Naive thymus-derived CD8-positive, alpha-beta T cell (primary cell): Measurements from ENCODE around the gene KAT8. TPM values are rescaled to one million over a fixed set of nuclear protein-coding genes. Genes with fewer than 3 reads are reported as not detected.
"Not testable (repeated sequence)": the region's sequence is repeated elsewhere in the genome, so short reads cannot be mapped to it uniquely, and the experiment has no call there.

ENCODE experiments used
- ATAC-seq, 2 donors: fragments of 150-1000 bp; cut with Tn5 transposase in 1 of 2; sonication (Bioruptor Pico), chemical (Tn5 transposase) in 1 of 2; 1 replicate in 1 of 2; 2 replicates in 1 of 2; pipeline ENCODE4 v1.10.0; 2021; ENCODE audit warnings: mild to moderate bottlenecking in 2 of 2, moderate library complexity in 2 of 2
- POLR2A ChIA-PET: fragments of 350-600 bp; sonication (Branson Sonifier 250); formaldehyde crosslinking; loops from one replicate; lab custom pipeline; 2021; ENCODE audit warnings: antibody characterized with exemption; lab: Charles Lee
- DNase-seq, 10 donors: peaks; one replicate each; pipeline versions ENCODE4 v3.0.0 to v3.0.0-alpha.2; 2020 to 2022
- H3K27ac Mint-ChIP-seq, 10 donors: one replicate each; pipeline ENCODE4 v1.8.0; 2020 to 2022; ENCODE audit warnings: mild to moderate bottlenecking in 10 of 10, mixed read lengths in 10 of 10, moderate library complexity in 4 of 10, inconsistent platforms in 1 of 10
- H3K27me3 Mint-ChIP-seq, 5 donors: one replicate each; pipeline ENCODE4 v1.8.0; 2021 to 2022; ENCODE audit warnings: mixed read lengths in 5 of 5
- H3K36me3 Mint-ChIP-seq, 3 donors: one replicate each; pipeline ENCODE4 v1.8.0; 2020 to 2022; ENCODE audit warnings: mixed read lengths in 3 of 3, mild to moderate bottlenecking in 2 of 3, inconsistent platforms in 1 of 3
- H3K4me1 Mint-ChIP-seq, 4 donors: one replicate each; pipeline ENCODE4 v1.8.0; 2021 to 2022; ENCODE audit warnings: mixed read lengths in 4 of 4
- H3K4me3 Mint-ChIP-seq, 10 donors: one replicate each; pipeline ENCODE4 v1.8.0; 2020 to 2022; ENCODE audit warnings: mild to moderate bottlenecking in 10 of 10, mixed read lengths in 10 of 10, moderate library complexity in 6 of 10, inconsistent platforms in 1 of 10
- H3K9me3 Mint-ChIP-seq, 9 donors: one replicate each; pipeline ENCODE4 v1.8.0; 2020 to 2022; ENCODE audit warnings: mixed read lengths in 9 of 9, mild to moderate bottlenecking in 3 of 9, inconsistent platforms in 1 of 9, moderate library complexity in 1 of 9
- polyA plus RNA-seq, 3 donors: library from polyadenylated mRNA; unstranded; fragments of 300-500 nt; fragmentation: Illumina TruSeq; gene quantifications; one replicate each; pipeline ENCODE4 v1.2.3, GENCODE V29; 2021
- total RNA-seq, 8 experiments: library from RNA in 2 of 8; stranded (reverse) in 2 of 8; gene quantifications; one replicate each; pipeline ENCODE4 v1.2.3 and lab custom pipeline; 2021 to 2026

The KAT8 gene
- total and polyA plus RNA-seq, 5 experiments from 2014 or later: 58.0 to 123 (median 90.5) TPM

DNA sequence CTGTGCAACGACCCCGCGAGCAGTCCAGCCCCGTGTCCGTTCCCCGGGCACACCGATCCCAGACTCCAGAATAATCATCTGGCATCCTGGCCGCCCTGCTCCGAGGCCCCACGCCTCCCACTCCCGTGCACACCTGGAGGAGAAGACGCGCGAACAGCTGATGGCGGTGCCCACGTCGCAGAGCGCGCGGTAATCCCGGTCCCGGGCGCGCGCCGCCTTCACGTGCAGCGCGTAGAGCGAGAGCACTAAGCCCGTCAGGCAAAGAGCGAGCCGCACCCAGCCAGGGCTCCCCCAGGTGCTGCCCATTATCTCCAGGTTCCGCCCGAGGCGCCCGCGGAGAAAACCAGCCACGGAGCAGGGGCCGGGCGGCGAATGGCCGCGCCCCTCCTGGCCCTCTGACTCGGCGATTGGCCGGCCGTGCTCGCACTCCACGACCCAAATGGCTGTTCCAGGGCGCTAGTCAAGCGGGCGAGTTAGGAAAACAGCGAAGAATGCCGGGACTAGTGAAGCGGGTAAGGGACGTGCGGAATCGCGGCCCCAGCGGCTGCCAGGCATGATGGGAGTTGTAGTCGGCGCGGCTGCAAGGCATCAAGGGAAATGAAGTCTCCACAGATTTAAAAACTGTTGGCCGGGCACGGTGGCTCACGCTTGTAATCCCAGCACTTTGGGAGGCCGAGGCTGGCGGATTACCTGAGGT, 22.9 kb upstream of the KAT8 start, which contains the start of gene VKORC1:
VKORC1 (minus strand) TSS at position 374 of the 697 bp plus-strand sequence; CDS start at position 306, 68 bp downstream.
- peak within 1 kb of the TSS; percentile 89 to 98 (median 92) for H3K4me3 Mint-ChIP-seq
- peak; percentile 68 to 89 (median 82) for DNase-seq
- no peaks in the 10 kb centered on the region for H3K9me3 Mint-ChIP-seq
- H3K27ac Mint-ChIP-seq: peak within 1 kb of the TSS; percentile 63 to 96 (median 92)
- ATAC-seq: peak; percentile 91 to 95
- H3K27me3 Mint-ChIP-seq: no peaks in the 10 kb centered on the region
- peaks cover 0 to 13% (median 2%) of the 10 kb centered on the region in 3 donors for H3K36me3 Mint-ChIP-seq
- POLR2A ChIA-PET: interaction anchor here (0.6 to 4.8 kb wide), 8 partner anchors 21 to 237 kb away, joined by 3 to 26 read pairs (median 3); partner anchors contain the start of genes FUS, KAT8, ZNF646 and ZNF668
- H3K4me1 Mint-ChIP-seq: peaks cover 13 to 36% (median 32%) of the 10 kb centered on the region in 4 donors

DNA sequence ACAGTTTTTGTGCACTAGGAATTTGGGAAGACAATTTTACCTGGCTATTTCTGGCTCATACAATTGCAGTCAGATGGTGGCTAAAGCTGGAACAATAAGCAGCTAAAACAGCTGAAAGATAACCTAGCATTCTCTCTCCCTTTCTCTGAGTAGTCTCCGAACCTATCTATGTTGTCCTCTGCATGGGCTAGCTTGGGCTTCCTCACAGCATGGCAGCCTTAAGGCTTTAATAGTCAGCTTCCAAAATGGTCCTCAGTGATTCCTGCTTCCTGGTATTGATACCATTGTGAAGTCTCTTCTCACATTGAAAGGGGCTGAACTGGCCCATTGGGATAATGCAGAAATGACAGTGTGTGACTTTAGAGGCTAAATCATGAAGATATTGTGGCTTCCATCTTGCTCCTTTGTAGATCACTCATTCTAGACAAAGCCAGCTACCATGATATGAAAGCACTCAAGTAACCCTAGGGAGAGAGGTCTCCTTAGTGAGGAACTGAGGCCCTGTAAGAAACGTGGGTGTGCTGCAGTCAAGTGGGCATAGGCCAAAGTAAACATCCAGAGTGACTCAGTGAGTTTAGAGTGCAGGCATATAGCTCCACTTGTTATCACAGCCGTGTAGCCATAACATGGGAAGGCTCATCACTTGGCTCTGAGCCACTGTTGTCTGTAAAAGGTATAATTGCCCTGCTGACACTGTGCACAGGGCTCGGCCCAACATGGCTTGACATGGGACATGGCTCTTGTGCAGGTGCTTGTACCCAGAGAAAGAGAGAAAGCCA, 17.4 kb upstream of the KAT8 start:
- Mint-ChIP-seq H3K27me3 (no peaks in the 10 kb centered on the region), H3K4me1 (peaks cover 5 to 14% (median 10%) of the 10 kb centered on the region in 4 donors), H3K36me3 (no peaks in the 10 kb centered on the region), H3K9me3 (peaks cover 0 to 3% (median 0%) of the 10 kb centered on the region in 9 donors), H3K4me3 (no peak overlapping the region), H3K27ac (no peak overlapping the region)
- POLR2A ChIA-PET: interaction anchor here (1.2 to 1.3 kb wide), 2 partner anchors 80 to 115 kb away, joined by 4 to 5 read pairs; no protein-coding TSS in a partner anchor
- ATAC-seq: no peak
- DNase-seq: no peak

GRCh38 chr16:31100876-31101641, 16.4 kb upstream of the KAT8 start:
- not testable (repeated sequence) for ATAC-seq, H3K4me3 Mint-ChIP-seq, H3K9me3 Mint-ChIP-seq, H3K27me3 Mint-ChIP-seq, DNase-seq, H3K36me3 Mint-ChIP-seq
- POLR2A ChIA-PET: interaction anchor here (0.6 to 1.3 kb wide), 7 partner anchors 13 to 297 kb away, joined by 3 to 7 read pairs (median 3); partner anchors contain the start of genes KAT8, ZNF646 and ZNF668
- Mint-ChIP-seq H3K27ac (peak overlapping the region in 1 of 10 donors; percentile 63), H3K4me1 (peaks cover 2 to 11% (median 7%) of the 10 kb centered on the region in 4 donors)

DNA sequence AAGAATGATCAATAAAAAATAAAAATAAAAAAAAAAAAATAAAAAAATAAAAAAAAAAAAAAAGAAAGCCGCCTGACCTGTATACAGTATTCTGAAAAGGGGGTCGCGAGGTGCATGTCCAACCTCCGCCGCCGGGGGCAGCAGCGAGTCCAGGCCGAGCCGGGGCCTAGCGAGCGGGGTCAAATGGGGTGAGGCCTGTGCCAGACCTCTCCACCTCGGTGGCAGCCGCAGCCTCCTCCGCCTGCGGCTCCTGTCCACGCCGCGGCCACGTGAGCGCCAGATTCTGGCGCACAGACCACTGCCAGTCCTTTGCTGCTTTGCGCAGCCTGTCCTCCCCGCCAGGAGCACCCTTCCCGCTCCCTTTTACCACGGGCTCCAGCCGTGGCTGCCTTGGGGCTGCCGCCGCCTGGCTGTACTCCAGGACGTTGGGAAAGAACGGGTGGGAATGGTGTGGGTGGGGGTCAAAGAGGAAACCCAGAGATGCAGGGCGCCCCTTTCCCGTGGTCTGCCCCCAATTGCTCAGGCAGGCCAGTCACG, 11.7 kb upstream of the KAT8 start:
- Mint-ChIP-seq H3K9me3 (no peaks in the 10 kb centered on the region), H3K27ac (peak overlapping the region in 6 of 10 donors; percentile 43 to 72 (median 58))

GRCh38 chr16:31106509-31107464, 10.7 kb upstream of the KAT8 start:
- no peaks in the 10 kb centered on the region for H3K27me3 Mint-ChIP-seq
- peak overlapping the region in 2 of 10 donors; percentile 52 to 93 for H3K27ac Mint-ChIP-seq
- ATAC-seq: no peak
- H3K36me3 Mint-ChIP-seq: peaks cover 0 to 15% (median 2%) of the 10 kb centered on the region in 3 donors
- no peak for DNase-seq
- POLR2A ChIA-PET: interaction anchor here (0.6 to 6.0 kb wide), 2 partner anchors 38 to 73 kb away, joined by 3 to 28 read pairs; partner anchors contain the start of gene FUS
- H3K9me3 Mint-ChIP-seq: no peaks in the 10 kb centered on the region
- peak overlapping the region in 8 of 10 donors; percentile 82 to 89 (median 87) for H3K4me3 Mint-ChIP-seq
- H3K4me1 Mint-ChIP-seq: peaks cover 8 to 23% (median 20%) of the 10 kb centered on the region in 4 donors

More for the DNA sequence above, 11.7 kb upstream of the KAT8 start:
- Mint-ChIP-seq H3K36me3 (peaks cover 0 to 9% (median 2%) of the 10 kb centered on the region in 3 donors), H3K27me3 (no peaks in the 10 kb centered on the region), H3K4me1 (peaks cover 8 to 23% (median 20%) of the 10 kb centered on the region in 4 donors), H3K4me3 (peak overlapping the region in 8 of 10 donors; percentile 33 to 69 (median 50))
- ATAC-seq (peak; percentile 74 to 84), DNase-seq (peak; percentile 73 to 85 (median 80))
- POLR2A ChIA-PET: no interaction called here

DNA sequence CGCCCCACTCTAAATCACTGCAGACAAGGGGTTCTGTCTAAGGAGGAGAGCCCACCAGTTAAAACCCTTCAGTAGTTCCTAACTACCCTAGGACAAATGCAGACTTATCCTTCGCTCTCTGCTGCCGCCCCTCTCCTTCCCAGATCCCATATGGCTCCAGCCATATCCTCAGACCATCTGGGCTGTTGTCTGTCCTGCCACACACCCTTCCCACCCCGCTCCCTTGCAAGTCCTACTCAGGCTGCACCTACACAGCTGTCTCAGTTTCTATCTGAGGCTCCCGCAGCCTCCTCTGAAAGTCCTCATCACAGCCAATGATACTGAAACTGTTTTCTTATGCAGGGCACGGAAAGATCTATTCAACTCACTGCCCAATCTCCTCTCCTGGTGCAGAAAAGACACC, 10.0 kb upstream of the KAT8 start:
- Mint-ChIP-seq H3K4me3 (peak overlapping the region; percentile 77 to 89 (median 85)), H3K9me3 (no peaks in the 10 kb centered on the region), H3K4me1 (peaks cover 8 to 23% (median 20%) of the 10 kb centered on the region in 4 donors), H3K36me3 (peaks cover 0 to 20% (median 2%) of the 10 kb centered on the region in 3 donors), H3K27me3 (no peaks in the 10 kb centered on the region), H3K27ac (peak overlapping the region; percentile 55 to 93 (median 86))
- POLR2A ChIA-PET: interaction anchor here (0.6 to 6.0 kb wide), 3 partner anchors 10 to 113 kb away, joined by 4 to 28 read pairs (median 7); partner anchors contain the start of genes FUS and KAT8
- no peak for ATAC-seq
- DNase-seq: no peak

- Mint-ChIP-seq H3K36me3 (peaks cover 0 to 21% (median 2%) of the 10 kb centered on the region in 3 donors), H3K9me3 (no peaks in the 10 kb centered on the region), H3K27me3 (no peaks in the 10 kb centered on the region), H3K27ac (peak within 1 kb of the TSS; percentile 55 to 93 (median 86)), H3K4me3 (peak within 1 kb of the TSS; percentile 77 to 89 (median 85)), H3K4me1 (peaks cover 8 to 23% (median 20%) of the 10 kb centered on the region in 4 donors)
- ATAC-seq: peak; percentile 76 to 78
- DNase-seq: peak in 9 of 10 donors; percentile 31 to 58 (median 53)
- POLR2A ChIA-PET: interaction anchor here (0.6 to 6.0 kb wide), 3 partner anchors 9 to 114 kb away, joined by 4 to 28 read pairs (median 7); partner anchors contain the start of genes FUS and KAT8
These were observed 9.2 kb upstream of the KAT8 start, which contains the start of gene BCKDK for GRCh38 chr16:31108035-31108793. TSS of gene BCKDK (plus strand) at chr16:31108386. CDS start at chr16:31109224, 838 bp downstream.

DNA sequence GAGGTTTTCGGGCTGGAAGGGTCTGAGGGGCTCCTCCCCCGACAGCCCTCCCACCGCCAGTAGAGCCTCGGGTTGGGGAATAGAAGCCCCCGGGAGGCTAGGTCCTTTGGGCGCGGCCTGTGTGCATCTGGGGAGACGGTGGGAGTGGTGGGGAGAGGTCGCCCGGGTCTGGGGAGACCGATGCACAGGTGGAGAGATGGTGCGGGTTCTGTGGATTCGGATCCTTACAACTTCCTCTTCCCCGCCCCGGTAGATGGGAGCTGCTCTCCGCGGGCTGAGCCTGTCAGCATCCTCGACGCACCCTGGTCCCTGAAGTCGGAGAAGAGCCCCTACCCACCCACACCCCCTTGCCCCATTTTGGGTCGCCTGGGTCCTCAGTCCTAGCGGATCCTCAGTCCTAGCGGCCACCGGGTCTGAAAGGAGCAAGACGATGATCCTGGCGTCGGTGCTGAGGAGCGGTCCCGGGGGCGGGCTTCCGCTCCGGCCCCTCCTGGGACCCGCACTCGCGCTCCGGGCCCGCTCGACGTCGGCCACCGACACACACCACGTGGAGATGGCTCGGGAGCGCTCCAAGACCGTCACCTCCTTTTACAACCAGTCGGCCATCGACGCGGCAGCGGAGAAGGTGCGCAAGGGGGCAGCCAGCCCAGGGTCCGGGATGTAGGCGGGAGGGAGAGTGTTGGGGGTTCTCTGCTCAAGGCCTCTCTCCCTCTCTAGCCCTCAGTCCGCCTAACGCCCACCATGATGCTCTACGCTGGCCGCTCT, 8.5 kb upstream of the KAT8 start:
- no peaks in the 10 kb centered on the region for H3K9me3 Mint-ChIP-seq
- peak overlapping the region in 3 of 10 donors; percentile 36 to 84 (median 84) for H3K27ac Mint-ChIP-seq
- no peaks in the 10 kb centered on the region for H3K27me3 Mint-ChIP-seq
- peak overlapping the region; percentile 67 to 90 (median 84) for H3K4me3 Mint-ChIP-seq
- peaks cover 8 to 28% (median 22%) of the 10 kb centered on the region in 4 donors for H3K4me1 Mint-ChIP-seq
- POLR2A ChIA-PET: interaction anchor here (1.1 to 6.0 kb wide), 2 partner anchors 8 to 70 kb away, joined by 5 to 28 read pairs; partner anchors contain the start of genes FUS and KAT8
- peaks cover 0 to 21% (median 2%) of the 10 kb centered on the region in 3 donors for H3K36me3 Mint-ChIP-seq
- ATAC-seq (no peak), DNase-seq (no peak)

- ATAC-seq (no peak), DNase-seq (no peak)
- POLR2A ChIA-PET: interaction anchor here (1.0 to 6.0 kb wide), 5 partner anchors 8 to 379 kb away, joined by 3 to 28 read pairs (median 4); partner anchors contain the start of genes FUS and KAT8
- Mint-ChIP-seq H3K4me3 (peak overlapping the region; percentile 67 to 90 (median 82)), H3K9me3 (no peaks in the 10 kb centered on the region), H3K27ac (peak overlapping the region in 4 of 10 donors; percentile 36 to 91 (median 84)), H3K4me1 (peaks cover 8 to 28% (median 24%) of the 10 kb centered on the region in 4 donors), H3K27me3 (no peaks in the 10 kb centered on the region), H3K36me3 (peaks cover 0 to 21% (median 2%) of the 10 kb centered on the region in 3 donors)
These were observed 7.8 kb upstream of the KAT8 start for GRCh38 chr16:31109622-31110021.
